Activated CD8-positive, alpha-beta memory T cell treated with anti-CD3 and anti-CD28 coated beads for 4 hours (primary cell): ENCODE results near the gene INTU.
"Not testable (repeated sequence)": the region's sequence is repeated elsewhere in the genome, so short reads cannot be mapped to it uniquely, and the experiment has no call there.

Experiments
- DNase-seq, 2 donors: peaks; one replicate each; pipeline ENCODE4 v3.0.0-alpha.2; 2020; ENCODE audit warnings: low read depth in 2 of 2

Gene INTU

GRCh38 chr4:127632420-127633403 lies at the start of gene INTU:
Gene INTU, plus strand, starts transcription at chr4:127632957. Its CDS starts 78 bp downstream, at chr4:127633035.
- no peak for DNase-seq

- not testable (repeated sequence) for DNase-seq
Measured at GRCh38 chr4:127586496-127586895, 46.3 kb upstream of the INTU start.

- DNase-seq: no peak
Measured at GRCh38 chr4:127586922-127587571, 45.7 kb upstream of the INTU start.

- DNase-seq: not testable (repeated sequence)
Measured at GRCh38 chr4:127589153-127589552, 43.6 kb upstream of the INTU start.

- DNase-seq: no peak
Measured at GRCh38 chr4:127598656-127599055, 34.1 kb upstream of the INTU start.

- DNase-seq: no peak
Measured at GRCh38 chr4:127601029-127601428, 31.7 kb upstream of the INTU start.

- no peak for DNase-seq
Measured at GRCh38 chr4:127604949-127605709, 27.6 kb upstream of the INTU start.

GRCh38 chr4:127606823-127607222 lies 25.9 kb upstream of the INTU start:
- no peak for DNase-seq

GRCh38 chr4:127609484-127609883 lies 23.3 kb upstream of the INTU start:
- DNase-seq: no peak

- DNase-seq: no peak
Measured at GRCh38 chr4:127610488-127610887, 22.3 kb upstream of the INTU start.

- DNase-seq: no peak
Measured at GRCh38 chr4:127616898-127617297, 15.9 kb upstream of the INTU start.

GRCh38 chr4:127618427-127618826 lies 14.3 kb upstream of the INTU start:
- DNase-seq: no peak

GRCh38 chr4:127622621-127622920 lies 10.2 kb upstream of the INTU start:
- DNase-seq: no peak

GRCh38 chr4:127622921-127623796 lies 9.6 kb upstream of the INTU start:
- no peak for DNase-seq

GRCh38 chr4:127623797-127624083 lies 9.0 kb upstream of the INTU start:
- DNase-seq: no peak

GRCh38 chr4:127624173-127624572 lies 8.6 kb upstream of the INTU start:
- no peak for DNase-seq

- no peak for DNase-seq
Measured at GRCh38 chr4:127629371-127629770, 3.4 kb upstream of the INTU start.

- DNase-seq: no peak
Measured at GRCh38 chr4:127630152-127630551, 2.6 kb upstream of the INTU start.

- DNase-seq: no peak
Measured at GRCh38 chr4:127631420-127631819, 1.3 kb upstream of the INTU start.

GRCh38 chr4:127634181-127634580 lies 1.4 kb downstream of the INTU start:
- no peak for DNase-seq

- DNase-seq: no peak
Measured at GRCh38 chr4:127641524-127641923, 8.8 kb downstream of the INTU start.

GRCh38 chr4:127642169-127642568 lies 9.4 kb downstream of the INTU start:
- no peak for DNase-seq
